ENCODE data around the gene SLC27A3.

GRCh38 chr1:153795330-153795837, 20.2 kb downstream of the SLC27A3 start:
- TF ChIP-seq CTCF (IDR thresholded peaks at IDR 0.05) (no peak), POLR2A (IDR thresholded peaks at IDR 0.05) (no peak)
